ENCODE results near the gene CPLX1.
"Not testable (repeated sequence)": the region's sequence is repeated elsewhere in the genome, so short reads cannot be mapped to it uniquely, and the experiment has no call there.

CPLX1 gene

DNA sequence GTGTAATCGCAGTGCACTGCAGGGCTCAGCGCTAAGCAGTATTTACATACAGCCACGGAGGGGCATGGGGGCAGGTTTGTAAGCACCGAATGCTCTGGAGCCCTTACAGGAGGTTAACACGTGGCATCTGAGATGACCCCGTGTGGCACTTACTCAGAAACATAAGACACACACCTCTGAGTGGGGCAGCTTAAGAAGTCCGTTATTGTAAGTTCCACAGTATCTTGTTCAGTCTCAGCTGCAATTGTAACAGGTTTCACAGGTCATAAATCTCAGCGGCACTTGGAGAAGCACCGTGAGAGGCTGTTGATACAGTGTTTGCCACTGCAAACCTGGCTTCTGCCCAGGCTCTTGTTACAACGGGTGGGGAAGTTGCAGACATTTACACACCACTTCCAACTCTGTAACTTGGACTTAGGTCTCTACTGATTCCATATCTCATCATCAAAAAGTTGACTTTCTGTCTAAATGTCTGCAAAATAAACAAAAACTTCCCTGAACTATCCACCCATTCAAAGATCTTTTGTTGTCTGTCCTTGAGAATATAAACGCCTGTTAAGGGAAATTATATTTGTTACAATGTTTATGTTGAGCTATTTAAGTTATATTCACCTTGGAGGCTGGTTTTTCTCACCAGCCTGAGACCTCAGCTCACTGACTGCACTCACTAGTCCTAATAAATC, 10.3 kb downstream of the CPLX1 start:
- Histone ChIP-seq H3K36me3 (no peaks in the 10 kb centered on the region), H3K27me3 (peaks cover 0 to 74% of the 10 kb centered on the region in 2 donors), H3K4me3 (no peak overlapping the region), H3K27ac (no peak overlapping the region), H3K4me1 (no peaks in the 10 kb centered on the region), H3K9me3 (peaks cover 0 to 4% (median 0%) of the 10 kb centered on the region in 3 donors)
- DNase-seq: no peak
- intact Hi-C loops (cut with DNase I; ENCODE audit: low total_unique reads): no loop called here
- TF ChIP-seq, protein P1, sequence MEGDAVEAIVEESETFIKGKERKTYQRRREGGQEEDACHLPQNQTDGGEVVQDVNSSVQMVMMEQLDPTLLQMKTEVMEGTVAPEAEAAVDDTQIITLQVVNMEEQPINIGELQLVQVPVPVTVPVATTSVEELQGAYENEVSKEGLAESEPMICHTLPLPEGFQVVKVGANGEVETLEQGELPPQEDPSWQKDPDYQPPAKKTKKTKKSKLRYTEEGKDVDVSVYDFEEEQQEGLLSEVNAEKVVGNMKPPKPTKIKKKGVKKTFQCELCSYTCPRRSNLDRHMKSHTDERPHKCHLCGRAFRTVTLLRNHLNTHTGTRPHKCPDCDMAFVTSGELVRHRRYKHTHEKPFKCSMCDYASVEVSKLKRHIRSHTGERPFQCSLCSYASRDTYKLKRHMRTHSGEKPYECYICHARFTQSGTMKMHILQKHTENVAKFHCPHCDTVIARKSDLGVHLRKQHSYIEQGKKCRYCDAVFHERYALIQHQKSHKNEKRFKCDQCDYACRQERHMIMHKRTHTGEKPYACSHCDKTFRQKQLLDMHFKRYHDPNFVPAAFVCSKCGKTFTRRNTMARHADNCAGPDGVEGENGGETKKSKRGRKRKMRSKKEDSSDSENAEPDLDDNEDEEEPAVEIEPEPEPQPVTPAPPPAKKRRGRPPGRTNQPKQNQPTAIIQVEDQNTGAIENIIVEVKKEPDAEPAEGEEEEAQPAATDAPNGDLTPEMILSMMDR (IDR thresholded peaks at IDR 0.05): no peak

DNA sequence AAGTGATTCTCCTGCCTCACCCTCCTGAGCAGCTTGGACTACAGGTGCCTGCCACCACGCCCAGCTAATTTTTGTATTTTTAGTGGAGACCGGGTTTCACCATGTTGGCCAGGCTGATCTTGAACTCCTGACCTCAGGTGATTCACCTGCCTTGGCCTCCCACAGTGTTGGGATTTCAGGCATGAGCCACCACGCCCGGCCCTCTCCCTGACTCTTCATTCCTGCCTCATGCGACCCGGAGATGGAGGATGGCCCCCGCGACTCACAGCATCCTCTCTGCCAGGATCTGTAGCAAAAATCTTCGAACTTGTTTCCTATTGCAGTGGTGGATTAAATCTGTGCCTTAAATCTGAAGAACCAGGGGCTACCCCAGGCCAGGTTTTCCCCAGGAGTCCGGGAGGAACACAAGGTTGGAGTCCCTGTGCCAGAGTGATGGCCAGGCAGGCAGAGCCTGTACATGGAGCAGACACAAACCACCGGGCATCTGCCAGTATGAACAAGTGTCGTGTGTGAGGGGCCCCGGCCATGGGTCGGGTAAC, 11.5 kb downstream of the CPLX1 start:
- Histone ChIP-seq H3K27ac (no peak overlapping the region), H3K4me1 (no peaks in the 10 kb centered on the region), H3K4me3 (no peak overlapping the region), H3K27me3 (peaks cover 0 to 66% of the 10 kb centered on the region in 2 donors), H3K36me3 (no peaks in the 10 kb centered on the region), H3K9me3 (no peaks in the 10 kb centered on the region)
- DNase-seq: no peak
- TF ChIP-seq, protein P1 (IDR thresholded peaks at IDR 0.05): no peak
- intact Hi-C loops (cut with DNase I; ENCODE audit: low total_unique reads): no loop called here

DNA sequence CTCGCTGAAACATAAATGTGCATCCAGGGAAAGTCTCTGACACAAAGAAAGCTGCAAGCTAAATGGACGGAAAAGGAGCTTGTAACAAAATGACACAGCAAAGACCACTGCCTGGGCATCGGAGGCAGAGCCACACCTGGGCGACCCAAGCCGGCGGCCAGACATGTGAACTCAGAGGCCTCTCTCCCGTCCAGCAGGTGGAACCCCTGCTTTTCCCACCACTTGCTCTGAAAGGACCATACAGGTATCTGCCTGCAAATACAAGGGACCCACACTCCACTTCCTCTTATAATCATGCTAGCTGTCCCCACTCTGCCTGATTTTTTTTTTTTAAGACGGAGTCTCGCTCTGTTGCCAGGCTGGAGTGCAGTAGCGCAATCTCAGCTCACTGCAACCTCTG, 12.0 kb downstream of the CPLX1 start:
- H3K36me3 ChIP-seq: no peaks in the 10 kb centered on the region
- intact Hi-C loops (cut with DNase I; ENCODE audit: low total_unique reads): no loop called here
- no peaks in the 10 kb centered on the region for H3K9me3 ChIP-seq
- no peaks in the 10 kb centered on the region for H3K4me1 ChIP-seq
- H3K27me3 ChIP-seq: peaks cover 0 to 64% of the 10 kb centered on the region in 2 donors
- H3K4me3 ChIP-seq: no peak overlapping the region
- no peak for DNase-seq
- TF ChIP-seq, protein P1 (IDR thresholded peaks at IDR 0.05): no peak
- no peak overlapping the region for H3K27ac ChIP-seq

DNA sequence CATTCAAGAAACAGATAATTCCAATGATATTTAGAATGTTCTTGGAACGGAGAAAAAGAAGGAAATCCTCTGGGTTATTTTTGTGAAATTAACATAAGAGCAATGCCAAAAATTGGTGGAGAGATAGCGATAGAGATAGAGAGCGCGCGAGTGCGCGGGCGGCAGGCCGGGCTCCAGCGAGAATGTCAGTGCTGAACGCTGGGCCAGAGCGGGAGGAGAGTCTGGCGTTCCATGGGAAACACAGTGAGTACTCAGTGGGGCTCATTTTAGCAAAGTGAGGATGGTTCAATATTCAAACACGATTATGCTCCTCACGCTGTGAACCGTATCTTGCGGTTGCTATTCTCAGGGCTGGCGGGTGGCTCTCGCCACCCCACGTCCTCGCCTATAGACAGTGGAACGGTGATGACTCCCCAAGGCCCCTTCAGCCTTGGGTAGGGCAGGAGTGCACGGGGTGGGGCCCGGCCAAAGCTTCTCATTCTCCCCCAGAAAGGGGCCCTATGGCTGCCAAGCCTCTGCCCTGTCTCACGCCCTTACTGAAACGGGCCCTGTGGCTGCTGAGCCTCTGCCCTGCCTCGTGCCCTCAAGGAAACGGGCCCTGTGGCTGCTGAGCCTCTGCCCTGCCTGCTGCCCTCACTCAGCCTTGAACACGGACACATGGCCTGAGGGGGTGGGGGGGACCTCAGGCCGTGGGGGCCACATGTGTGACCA, 16.9 kb downstream of the CPLX1 start:
- TF ChIP-seq, protein P1 (IDR thresholded peaks at IDR 0.05): no peak
- H3K27me3 ChIP-seq: peaks cover 0 to 44% of the 10 kb centered on the region in 2 donors
- intact Hi-C loops (cut with DNase I; ENCODE audit: low total_unique reads): no loop called here
- no peak for DNase-seq
- H3K4me3 ChIP-seq: no peak overlapping the region
- no peaks in the 10 kb centered on the region for H3K9me3 ChIP-seq
- no peak overlapping the region for H3K27ac ChIP-seq
- H3K36me3 ChIP-seq: no peaks in the 10 kb centered on the region
- no peaks in the 10 kb centered on the region for H3K4me1 ChIP-seq

DNA sequence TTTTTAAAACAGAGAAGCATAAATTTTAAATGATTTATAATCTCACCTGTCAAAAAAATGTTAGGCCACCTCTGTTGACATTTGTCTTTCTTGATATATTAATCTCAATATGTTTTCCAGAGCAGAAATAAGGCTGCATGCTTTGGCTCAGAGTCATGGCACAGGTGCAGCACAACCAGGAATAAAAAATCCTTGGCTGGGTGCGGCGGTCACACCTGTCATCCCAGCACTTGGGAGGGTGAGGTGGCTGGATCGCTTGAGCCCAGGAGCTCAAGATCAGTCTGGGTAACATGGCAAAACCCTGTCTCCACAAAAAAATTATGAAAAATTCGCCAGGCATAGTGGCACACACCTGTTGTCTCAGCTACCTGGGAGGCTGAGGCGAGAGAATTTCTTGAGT, 18.1 kb downstream of the CPLX1 start:
- Histone ChIP-seq H3K4me1 (no peaks in the 10 kb centered on the region), H3K27me3 (peaks cover 0 to 39% of the 10 kb centered on the region in 2 donors), H3K27ac (no peak overlapping the region), H3K9me3 (no peaks in the 10 kb centered on the region), H3K36me3 (no peaks in the 10 kb centered on the region), H3K4me3 (no peak overlapping the region)
- no peak for DNase-seq
- TF ChIP-seq, protein P1 (IDR thresholded peaks at IDR 0.05): no peak
- intact Hi-C loops (cut with DNase I; ENCODE audit: low total_unique reads): no loop called here

DNA sequence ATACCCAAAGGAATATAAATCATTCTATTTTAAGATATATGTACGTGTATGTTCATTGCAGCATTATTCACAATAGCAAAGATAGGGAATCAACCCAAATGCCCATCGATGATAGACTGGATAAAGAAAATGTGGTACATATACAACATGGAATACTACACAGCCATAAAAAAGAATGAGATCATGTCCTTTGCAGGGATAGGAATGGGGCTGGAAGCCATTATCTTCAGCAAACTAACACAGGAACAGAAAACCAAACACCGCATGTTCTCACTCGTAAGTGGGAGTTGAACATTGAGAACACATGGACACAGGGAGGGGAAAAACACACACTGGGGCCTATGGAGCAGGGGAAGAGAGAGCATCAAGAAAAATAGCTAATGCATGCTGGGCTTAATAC, 18.9 kb downstream of the CPLX1 start:
- DNase-seq; H3K4me1 ChIP-seq; intact Hi-C loops (cut with DNase I; ENCODE audit: low total_unique reads); H3K4me3 ChIP-seq; H3K9me3 ChIP-seq; H3K36me3 ChIP-seq; H3K27ac ChIP-seq: not testable (repeated sequence)
- H3K27me3 ChIP-seq: peaks cover 0 to 31% of the 10 kb centered on the region in 2 donors
